Stimulated activated CD4-positive, alpha-beta T cell treated with anti-CD3 and anti-CD28 coated beads, Interleukin-4, amount 100 ng/mL, for 1 hour (primary cell): ENCODE data around the gene CCDC102B.
"Not testable (repeated sequence)": the region's sequence is repeated elsewhere in the genome, so short reads cannot be mapped to it uniquely, and the experiment has no call there.

Experiments used
- DNase-seq: peaks from one replicate; pipeline ENCODE4 v3.0.0-alpha.2; 2020

CCDC102B gene

DNA sequence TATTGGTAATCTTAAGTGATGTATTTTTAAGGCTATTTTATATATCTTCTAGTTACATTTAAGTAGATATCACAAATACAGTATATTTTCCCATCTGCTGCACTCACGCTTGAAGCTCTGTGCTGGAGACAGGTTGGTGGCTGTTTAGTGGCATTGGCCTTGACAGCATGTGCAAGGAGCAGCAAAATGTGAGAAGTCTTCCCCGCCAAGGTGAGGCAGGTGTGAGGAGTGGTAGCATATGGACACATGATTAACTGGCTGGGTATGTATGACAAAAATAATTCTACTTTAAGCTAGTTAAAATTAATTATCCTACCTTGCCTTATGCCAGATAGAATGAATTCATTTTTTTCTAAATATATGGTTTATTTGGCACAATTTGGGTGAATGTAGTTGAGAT is 117.2 kb downstream of the CCDC102B start:
- no peak for DNase-seq

DNA sequence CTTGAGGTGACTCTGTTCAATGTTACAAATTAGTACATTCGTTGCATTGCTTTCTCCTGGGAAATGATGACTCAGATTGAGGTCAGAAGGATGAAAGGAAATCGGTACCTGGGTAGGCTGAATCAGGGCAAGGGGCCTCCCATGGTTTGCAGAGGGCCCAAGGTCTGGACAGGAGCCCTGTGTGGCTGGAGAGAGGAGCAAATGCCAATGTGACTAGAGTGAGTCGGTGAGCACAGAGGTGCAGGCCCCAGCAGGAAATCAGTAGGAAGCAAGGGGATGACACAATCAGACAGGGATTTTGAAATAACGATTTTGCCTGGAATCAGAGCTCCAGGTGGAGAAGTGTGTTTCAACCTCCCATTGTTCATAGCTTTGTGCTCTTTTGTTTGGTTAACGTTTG is 118.9 kb downstream of the CCDC102B start:
- no peak for DNase-seq

DNA sequence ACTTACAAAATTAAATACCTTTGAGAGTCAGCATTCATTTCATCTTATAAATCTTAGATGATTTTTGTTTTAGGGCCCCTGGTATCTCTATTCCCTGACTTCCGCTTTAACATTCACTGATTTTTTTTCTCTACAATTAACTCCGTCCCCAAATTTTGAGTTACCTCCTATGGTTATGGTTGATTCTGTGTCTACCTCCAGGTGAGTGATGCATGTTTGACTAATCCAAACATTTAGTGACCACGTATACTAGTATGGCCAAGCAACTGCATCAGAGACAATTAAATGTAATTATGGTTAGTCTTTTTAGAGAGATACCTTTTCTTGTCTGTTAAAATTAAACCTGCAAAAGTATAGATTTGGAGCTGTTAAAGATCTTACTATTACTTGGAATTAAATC is 120.3 kb downstream of the CCDC102B start:
- DNase-seq, result no peak

DNA sequence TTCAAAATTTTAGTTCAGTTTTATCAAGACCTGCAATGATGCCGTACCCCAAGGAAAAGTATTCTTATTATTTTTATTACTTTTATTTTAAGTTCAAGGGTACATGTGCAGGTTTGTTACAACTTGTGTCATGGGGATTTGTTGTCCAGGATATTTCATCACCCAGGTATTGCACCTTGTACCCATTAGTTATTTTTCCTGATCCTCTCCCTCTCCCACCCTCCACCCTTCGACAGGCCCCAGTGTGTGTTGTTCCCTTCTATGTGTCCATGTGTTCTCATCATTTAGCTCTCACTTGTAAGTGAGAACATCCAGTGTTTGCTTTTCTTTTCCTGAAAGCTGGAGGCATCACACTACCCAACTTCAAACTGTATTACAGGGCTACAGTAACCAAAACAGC is 122.0 kb downstream of the CCDC102B start:
- no peak for DNase-seq

DNA sequence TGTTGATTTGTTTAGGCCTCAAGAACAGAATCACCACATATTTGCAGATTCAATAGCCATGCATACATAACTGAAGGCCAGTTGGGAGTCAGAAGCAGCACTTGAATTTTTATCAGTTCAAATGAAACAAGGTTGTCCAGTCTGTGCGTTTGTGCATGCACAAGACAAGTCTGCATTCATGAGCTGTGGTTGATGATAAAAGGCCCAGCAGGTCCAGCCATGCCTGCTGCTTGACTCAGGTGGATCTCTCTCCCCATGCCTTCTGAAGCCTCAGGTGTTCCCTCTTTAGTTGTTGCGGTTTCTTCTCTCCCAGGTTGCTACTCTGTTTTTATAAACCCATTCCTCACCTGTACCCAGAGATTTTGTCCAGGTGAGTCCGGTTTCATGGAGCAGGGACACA is 124.5 kb downstream of the CCDC102B start:
- no peak for DNase-seq

DNA sequence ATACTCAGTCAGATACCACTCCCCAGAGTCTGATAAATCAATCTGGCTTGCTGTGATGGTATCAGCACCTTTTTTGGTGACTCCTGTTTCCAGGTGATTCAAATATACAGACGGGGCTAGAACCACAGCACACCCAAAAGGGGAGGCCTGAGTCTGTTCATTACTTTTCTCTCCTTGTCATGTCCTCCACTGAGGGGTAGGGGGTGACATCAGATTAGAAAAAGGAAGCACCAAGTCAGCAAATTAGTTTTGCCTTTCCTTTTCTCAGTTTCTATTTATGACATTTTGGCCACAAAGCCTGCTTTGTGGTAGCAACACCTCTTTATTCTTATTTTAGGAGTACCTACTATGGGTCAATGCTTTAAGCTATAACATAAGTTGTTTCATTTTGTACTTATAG is 127.4 kb downstream of the CCDC102B start:
- DNase-seq, result no peak

DNA sequence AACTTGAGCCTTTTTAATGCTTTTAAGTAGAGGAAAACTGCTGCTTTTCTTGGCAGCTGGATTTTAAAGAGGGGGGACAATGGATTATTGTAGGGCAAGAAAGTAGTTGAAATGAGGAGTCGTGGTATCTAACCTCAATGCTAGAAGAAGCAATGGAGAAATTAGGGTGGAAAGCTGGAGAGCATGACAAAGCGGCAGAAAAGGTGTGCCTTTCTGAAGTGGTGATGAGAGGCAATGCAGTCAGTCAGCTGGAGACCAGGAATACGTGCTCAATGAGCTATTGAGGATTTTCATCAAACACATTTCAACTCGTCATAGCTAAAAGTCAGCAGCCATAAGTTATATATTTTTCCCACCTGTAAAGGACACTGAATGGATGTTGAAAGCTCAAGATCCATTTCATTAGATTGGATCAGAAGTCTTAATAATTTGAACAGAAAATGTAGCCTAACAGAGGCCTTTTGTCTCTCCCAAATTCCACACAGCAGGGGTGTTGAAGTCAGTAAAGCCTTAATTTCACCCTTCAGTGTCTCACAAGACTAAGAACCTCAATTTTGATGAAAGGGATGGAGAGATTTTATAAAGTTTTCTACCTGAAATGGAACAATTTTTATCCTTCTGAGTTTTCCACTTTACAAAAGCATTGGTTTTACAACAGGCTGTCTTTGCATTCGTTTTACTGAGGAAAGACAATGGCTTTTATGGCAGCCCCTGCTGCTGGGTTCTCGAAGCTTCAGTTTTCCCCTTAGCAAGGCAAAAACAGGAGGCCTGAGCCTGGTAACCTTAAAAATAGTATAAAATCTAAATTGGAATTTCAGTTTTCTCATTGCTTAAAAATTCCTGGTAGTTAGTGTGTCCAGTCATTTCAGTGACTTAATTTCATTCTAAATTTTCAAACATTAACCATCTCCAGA is 131.1 kb downstream of the CCDC102B start:
- no peak for DNase-seq

DNA sequence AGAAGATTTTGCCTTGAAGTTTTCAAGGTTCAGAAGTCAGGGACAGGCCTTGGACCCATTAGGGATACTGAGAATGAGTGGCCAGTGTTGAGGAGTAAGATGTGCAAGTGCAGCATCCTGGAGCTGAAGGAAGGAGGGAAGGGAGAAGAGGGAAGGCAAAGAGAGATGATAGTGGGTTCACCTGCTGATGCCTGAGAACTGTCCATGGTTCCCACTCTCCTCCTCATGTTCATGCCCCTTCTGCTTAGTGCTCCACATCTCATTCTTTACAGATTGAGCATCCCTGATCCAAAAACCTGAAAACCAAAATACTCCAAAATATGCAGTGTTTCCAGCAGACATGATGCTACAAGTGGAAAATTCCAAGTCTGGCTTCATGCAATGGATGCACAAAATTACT is 137.8 kb downstream of the CCDC102B start:
- DNase-seq, result no peak

DNA sequence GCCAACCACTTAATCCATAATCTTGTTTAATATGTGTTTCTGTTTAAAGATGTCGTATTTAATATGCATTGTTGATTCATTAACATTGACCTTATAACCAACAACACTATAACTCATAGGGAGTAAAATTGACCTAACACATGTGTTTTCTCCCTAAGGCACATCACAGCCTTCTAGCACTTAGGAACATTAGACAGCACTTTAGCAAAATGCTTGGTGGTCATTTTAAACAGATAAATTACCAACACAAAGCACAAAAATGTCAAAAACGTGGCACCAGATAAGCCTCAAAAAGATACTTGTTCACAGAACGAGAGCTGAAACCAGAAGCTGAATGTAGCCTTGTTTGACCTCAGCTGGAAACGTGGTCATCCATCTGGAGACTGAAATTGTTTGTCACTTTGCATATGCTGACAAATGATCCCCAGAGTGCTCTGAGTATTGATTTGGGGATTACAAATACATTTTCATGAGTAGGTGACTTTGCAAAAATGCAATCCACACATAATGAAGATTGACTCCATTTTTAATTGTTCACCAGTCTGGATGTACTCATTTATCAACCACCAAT is 139.2 kb downstream of the CCDC102B start:
- DNase-seq, result no peak

DNA sequence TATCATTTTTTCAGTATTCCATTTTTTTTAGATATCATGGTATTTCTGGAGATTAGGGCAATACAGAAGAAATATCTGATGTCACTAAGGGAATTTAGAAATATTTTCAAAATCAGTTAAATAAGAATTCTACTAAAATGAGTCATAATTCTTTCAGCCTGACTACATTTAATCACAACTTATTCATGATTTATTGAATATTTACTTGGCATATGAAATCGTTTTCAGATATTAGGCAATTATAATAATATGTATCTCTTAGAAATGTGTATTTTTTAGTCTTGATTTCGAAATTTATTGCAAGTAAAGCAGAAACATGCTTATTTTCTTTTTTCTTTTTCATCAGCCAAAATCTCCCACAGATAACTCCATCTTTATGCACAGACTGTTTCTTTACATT is 142.2 kb downstream of the CCDC102B start:
- DNase-seq, result no peak

DNA sequence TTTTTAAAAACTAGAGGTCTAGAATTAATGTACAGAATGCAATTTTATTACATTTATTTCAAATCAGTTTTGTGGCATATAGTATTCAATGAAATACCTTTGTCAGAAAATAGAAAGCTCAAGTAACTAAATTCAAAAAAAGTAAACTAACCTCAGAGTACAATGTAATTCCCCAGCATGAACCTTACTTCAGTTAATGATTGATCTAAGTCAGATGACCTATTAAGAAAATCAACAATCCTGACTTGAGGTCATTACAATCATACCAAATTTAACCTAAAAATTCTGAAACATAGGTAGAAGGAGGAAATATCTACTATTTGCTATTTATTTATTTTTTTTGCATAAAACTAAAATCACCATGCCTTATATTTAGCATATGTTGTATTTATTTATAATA is 142.9 kb downstream of the CCDC102B start:
- no peak for DNase-seq

DNA sequence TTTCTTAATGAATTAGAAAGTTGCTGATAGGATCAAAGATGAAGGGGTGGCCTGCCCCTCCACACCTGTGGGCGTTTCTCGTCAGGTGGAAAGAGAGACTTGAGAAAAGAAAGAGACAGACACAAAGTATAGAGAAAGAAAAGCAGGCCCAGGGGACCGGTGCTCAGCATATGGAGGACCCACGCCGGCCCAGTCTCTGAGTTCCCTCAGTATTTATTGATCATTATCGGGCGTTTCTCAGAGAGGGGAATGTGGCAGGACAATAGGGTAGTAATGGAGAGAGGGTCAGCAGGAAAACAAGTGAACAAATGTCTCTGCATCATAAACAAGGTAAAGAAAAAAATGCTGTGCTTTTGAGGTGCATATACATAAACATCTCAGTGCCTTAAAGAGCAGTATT is 144.3 kb downstream of the CCDC102B start:
- no peak for DNase-seq

DNA sequence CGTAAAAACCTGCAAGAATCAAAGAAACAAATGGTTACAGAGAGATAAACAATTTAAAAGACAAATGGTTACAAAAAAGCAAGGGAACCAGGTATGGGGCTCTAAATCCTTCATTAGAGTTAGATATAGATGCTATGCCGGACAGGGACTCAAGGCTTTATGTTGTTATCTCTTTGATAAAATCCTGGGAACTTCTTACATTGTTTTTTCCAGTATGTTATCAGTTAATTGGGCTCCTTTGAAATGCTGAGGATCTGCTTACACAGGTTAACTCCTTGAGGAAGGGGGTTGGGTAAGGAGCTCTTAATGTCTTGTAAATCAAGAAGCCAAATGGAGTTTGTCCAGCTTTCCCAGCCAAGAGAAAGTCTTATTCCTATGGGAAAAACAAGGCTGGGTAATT is 146.0 kb downstream of the CCDC102B start:
- not testable (repeated sequence) for DNase-seq

DNA sequence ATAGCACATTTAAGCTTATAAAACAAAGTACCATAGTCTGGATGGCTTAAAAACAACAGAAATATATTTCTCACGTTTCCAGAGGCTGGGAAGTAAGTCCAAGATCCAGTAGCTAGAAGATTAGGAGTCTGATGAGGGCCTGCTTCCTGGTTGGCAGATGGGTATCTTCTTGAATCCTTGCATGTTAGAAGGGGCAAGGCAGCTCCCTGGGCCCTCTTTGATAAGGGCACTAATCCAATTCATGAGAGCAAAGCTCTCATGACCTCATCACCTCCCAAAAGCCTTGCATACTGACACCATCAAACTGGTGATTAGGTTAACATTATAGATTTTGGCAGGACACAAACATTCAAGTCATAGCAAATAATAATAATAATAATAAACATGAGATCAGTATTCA is 146.4 kb downstream of the CCDC102B start:
- DNase-seq, result no peak

DNA sequence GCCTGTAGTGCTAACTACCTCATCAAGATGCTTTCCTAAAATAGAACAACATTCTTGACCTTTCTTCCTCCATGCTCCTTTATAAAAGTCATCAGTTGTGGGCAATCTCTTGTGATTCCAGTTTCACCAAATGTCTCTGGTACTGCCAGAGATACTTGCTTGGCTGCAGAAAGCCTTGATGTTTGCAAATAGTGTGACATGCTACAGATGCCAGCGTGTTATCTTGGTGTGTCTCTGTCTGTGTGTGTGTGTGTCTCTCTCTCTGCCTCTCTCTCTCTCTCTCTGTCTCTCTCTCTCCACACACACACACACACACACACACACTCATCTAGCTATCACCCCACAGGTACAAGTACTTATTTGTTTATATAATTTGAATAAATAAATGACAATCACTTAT is 146.9 kb downstream of the CCDC102B start:
- no peak for DNase-seq

DNA sequence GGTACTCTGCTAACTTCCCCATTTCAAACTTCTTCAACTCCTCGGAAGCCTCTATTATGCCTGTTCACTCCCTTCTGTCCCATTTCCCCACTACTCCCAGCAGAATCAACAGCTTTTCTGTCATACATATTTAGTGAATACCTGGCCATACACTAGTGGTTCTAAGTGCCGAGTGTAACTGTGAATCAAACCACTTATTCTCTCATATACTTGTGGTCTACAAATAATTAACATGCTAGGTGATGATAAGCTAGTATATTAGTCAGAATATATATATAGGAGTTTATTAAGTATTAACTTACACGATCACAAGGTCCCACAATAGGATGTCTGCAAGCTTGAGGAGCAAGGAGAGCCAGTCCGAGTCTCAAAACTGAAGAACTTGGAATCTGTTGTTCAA is 150.7 kb downstream of the CCDC102B start:
- DNase-seq, result no peak

DNA sequence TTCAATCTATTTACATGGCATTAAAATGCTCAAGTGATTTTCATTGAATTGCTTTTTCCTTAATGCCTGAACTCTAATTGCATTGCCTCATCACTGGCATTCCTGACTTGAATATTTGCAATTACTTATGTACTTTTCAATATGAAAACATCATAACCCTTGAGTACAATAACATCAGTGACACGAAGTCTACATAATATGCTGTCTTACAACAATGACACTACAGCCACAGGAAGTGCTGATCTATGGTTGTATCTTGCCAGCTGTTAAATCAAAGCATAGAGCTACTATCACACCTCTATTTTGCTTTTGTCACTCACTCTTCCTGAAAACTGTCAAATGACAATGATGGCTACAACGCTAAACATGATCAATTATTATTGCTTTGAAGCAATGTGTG is 156.9 kb downstream of the CCDC102B start:
- DNase-seq, result no peak

DNA sequence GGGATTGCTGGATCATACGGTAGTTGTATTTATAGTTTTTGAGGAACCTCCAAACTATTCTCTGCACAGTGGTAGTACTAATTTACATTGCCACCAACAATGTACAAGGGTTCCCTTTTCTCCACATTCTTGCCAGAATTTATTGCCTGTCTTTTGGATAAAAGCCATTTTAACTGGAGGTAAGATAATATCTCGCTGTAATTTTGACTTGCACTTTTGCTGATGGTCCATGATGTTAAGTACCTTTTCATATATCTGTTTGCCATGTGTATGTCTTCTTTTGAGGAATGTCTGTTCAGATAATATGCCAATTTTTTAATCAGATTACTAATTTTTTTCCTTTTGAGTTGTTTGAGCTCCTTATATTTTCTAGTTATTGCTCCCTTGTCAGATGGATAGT is 158.8 kb downstream of the CCDC102B start:
- DNase-seq, result no peak

DNA sequence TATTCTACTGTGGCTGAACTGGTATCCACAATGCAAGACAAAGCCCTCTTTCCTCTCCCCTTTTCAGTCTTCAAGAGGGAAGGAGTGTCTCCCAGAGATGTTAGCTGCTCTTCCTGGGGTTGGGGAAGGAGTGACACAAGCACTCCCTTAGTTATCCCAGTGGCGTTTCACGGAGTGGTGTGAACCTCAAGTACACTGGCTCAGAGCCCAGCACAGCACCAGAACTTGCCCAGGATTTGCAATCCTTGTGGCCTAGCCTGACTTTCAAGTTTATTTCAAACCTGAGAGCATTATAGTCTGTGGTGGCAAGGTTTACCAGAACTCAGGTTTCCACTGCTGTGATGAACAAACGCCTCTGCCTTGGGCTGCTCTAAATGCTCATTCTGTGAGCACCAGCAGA is 162.5 kb downstream of the CCDC102B start:
- DNase-seq, result no peak

DNA sequence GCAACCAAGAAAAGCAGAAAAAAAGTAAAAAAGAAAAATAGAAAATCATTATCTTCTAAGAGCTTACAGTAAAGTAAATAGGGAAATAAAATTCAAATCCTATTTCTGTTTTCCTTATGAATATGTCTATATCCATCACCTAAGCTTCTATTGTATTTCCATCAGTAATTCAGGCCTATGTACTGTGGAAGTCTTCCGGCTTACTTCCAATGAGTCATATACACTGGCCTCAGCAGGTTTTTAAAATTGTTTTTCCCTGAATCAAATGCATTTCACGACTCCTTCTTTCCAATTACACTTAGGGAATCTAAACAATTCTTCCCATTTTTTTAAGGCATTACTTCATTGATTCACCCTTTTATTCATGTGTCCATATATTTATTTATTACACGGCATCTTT is 164.7 kb downstream of the CCDC102B start:
- DNase-seq, result no peak

DNA sequence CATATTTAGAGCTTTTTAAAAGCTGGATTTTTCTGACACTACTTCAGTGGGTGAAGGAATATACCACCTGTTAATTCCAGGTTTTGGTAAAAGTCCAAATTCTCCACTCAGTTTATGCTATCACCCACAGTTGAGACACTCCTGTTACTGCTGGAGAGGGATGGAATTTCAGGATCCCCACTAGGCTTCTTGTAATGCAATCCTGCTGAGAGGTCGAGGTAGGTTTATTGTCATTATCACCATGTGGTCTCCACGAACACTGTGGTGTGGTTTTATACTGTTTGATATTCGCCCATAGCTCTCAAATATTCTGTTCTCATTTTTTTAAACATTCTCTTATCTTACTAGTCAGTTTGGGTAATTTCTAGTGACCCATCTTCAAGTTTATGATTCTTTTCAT is 167.9 kb downstream of the CCDC102B start:
- DNase-seq, result no peak

DNA sequence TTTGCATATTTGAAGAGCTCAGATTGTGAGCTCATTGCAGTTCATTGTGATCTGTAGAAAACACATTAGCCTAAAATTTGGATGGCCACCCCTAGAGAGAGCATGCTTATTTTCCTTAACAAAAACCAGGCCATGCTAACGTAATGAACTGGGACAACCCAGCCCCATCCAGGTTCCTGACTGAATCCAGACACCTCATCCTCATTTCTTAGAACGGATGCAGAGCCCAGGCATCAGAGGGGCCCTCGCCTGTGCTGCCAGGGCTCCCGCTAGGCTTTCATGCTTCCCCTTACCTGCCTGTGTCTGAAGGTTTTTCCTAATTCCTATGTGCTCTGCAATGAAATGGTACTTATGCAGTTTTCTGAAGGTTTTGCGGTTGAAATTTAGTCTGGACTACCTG is 171.1 kb downstream of the CCDC102B start:
- DNase-seq, result no peak

DNA sequence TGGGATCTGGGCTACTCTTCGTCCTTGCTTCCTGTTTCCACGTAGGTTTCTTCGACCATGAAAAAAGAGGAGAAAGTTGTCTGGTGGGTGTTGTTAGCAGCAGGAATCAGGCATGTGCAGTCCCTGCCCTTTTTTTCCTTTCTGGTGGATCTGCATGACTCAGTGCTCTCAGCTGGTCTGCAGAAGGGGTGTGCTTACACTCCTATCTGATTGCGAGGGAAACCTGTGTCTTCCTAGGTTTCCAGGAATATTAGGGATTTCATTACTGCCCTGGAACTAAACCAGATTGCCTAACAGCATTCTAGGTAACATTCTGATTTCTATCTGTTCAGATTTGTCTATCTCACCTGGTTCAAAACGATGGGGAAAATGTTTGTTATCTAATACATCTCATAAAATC is 174.3 kb downstream of the CCDC102B start:
- DNase-seq, result no peak

DNA sequence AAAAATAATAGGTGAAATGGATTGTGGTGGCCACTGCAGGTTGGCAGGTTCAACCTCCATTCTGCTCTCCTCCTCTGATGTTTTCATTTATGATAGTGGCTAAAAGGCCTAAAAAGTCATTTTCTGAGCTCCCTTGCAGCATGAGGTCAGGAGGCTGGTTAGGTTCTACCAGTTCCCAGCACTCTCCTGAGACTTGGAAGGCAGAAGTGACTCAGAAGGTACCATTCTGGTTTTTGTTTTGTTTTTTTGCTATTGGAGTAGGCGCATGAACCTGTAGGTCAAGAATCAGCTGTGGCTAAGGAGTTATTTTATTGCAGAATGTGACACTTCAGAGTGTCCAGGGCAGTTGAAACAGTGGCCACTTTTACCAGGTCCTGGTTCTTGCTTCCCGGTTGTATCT is 181.9 kb downstream of the CCDC102B start:
- DNase-seq, result no peak

DNA sequence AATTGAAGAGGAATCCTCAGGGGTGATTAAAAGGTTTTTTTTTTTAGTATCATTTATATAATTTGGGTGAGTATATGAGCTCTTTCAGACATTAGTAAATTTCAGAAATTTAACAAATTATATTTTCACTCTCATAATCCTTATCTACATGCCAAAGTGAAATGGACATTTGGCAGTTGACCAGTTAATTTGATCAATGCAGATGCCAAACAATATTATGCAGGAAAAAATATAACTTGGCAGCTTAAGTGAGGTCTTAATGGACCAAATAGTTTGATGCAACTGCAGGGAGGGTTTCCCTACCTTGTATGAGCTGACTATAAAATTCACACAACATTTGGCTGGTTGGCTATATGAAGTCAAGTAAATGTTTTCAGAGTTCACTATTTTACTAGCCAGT is 185.2 kb downstream of the CCDC102B start:
- DNase-seq, result no peak
